ENCODE data around the gene PRPF8.

PRPF8 gene

DNA sequence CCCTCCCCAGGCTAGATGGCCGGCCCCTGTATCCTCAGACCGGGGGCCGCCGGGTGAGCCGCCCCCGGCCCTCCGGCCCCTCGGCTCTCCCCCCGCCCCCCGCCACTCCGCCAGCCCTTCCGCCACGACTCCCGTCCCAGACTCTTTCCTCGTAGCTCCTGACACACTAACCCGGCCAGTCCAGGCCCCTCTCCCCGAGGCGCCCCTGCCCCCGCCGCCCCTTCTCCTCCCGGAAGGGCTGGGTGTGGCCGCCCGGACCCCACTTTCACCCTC is 31.1 kb upstream of the PRPF8 start:
- TF ChIP-seq, protein P1, sequence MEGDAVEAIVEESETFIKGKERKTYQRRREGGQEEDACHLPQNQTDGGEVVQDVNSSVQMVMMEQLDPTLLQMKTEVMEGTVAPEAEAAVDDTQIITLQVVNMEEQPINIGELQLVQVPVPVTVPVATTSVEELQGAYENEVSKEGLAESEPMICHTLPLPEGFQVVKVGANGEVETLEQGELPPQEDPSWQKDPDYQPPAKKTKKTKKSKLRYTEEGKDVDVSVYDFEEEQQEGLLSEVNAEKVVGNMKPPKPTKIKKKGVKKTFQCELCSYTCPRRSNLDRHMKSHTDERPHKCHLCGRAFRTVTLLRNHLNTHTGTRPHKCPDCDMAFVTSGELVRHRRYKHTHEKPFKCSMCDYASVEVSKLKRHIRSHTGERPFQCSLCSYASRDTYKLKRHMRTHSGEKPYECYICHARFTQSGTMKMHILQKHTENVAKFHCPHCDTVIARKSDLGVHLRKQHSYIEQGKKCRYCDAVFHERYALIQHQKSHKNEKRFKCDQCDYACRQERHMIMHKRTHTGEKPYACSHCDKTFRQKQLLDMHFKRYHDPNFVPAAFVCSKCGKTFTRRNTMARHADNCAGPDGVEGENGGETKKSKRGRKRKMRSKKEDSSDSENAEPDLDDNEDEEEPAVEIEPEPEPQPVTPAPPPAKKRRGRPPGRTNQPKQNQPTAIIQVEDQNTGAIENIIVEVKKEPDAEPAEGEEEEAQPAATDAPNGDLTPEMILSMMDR (conservative IDR thresholded peaks at IDR 0.05; ENCODE audit: low read depth, low read length): no peak
- DNase-seq (ENCODE audit: low read depth): no peak
- H3K4me3 ChIP-seq (ENCODE audit: low read depth, low read length): peak overlapping the region; percentile 94

DNA sequence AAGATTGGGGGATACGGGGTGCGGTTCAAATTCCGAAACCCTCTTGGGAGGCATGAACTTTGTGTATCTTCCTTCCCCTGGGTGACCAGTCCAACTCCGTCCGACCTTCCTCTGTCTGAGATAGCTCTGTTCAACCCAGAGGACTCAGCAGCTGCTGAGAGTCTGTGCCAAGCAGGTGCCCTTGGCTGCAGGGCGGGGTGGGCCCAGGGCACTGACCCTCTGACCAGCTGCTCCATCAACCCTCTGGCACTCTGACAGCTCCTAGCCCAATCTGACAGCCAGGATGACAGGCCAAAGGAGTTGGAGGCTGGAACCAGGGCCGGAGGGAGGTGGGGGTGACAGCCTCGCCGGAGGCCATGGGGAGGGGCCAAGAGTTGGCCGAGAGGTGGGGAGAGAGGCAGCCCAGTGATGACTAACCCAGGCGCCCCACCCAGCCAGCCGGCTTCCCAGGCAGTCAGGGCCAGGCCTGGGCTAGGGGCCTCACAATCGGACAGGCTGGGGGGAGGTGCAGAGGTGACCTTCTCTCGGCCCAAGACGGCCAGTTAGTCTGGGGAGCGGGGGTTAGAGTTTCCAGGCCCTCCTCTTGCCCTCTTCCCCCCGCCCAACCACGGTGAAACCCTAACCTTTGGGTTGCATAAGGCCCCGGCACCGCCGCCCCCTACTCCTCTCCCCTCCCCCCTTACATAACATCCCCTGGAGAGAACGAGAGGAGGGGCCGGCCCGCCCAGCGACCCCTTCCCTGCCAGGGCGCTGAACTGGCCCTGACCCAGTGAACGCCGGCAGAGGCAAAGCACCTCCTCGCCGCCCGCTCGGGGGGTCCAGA is 30.5 kb upstream of the PRPF8 start:
- DNase-seq (ENCODE audit: low read depth): peak; percentile 93
- TF ChIP-seq, protein P1 (conservative IDR thresholded peaks at IDR 0.05; ENCODE audit: low read depth, low read length): no peak
- peak overlapping the region; percentile 94 for H3K4me3 ChIP-seq (ENCODE audit: low read depth, low read length)

DNA sequence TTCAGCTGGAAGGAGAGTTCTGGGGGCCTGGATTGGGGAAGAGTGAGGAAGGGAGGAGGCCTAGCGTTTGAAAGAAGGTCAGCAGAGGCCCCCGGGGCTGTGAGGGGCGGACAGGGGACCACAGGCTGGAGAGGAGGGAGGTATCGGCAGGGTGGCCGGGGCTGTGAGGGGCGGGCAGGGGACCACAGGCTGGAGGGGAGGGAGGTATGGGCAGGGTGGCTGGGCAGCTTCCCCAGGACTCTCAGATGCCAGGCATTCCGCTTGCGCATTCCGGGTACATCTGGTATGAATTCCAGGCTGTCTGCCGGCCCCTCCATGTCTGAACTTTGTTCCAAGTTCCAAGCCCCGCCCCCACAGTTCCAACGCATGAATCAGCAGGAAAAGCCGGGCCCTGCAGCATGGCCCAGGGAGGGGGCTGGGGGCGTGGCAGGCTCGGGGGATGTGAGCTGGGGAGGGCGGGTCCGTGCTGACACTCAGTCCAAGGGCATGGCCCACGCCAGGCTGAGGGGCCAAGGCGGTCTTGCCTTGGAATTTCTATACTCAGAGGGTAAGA is 29.8 kb upstream of the PRPF8 start:
- peak; percentile 99 for DNase-seq (ENCODE audit: low read depth)

DNA sequence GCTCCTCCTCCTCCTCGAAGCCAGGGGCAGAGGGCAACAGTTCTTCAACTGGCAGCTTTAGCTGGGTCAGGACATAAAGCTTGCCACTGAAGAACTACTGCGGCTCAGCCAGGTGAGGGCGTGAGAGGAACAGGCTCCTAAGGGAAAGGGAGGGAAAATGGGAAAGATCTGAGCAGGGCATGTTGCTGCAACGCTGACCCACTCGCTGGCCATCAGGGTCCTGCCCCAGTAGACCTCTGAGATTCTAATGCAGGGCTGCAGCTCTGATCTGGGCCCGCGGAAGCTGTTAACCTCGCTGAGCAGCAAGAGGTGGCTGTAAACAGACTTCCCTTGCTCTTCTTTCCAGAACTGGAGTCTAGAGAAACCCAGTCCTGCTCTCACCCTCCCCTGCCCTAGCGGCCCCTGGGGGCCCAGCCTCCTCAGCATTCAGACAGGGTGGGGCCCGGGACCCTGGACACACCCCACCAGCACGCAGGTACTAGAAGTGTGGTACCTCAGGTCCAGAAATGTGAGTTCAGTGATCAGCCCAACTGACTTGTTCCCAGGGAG is 29.3 kb upstream of the PRPF8 start:
- TF ChIP-seq, protein P1 (conservative IDR thresholded peaks at IDR 0.05; ENCODE audit: low read depth, low read length): peak; percentile 55
- peak; percentile 56 for DNase-seq (ENCODE audit: low read depth)
- peak overlapping the region; percentile 94 for H3K4me3 ChIP-seq (ENCODE audit: low read depth, low read length)

More for the DNA sequence above, 29.8 kb upstream of the PRPF8 start:
- TF ChIP-seq, protein P1 (conservative IDR thresholded peaks at IDR 0.05; ENCODE audit: low read depth, low read length): no peak
- H3K4me3 ChIP-seq (ENCODE audit: low read depth, low read length): peak overlapping the region; percentile 94

DNA sequence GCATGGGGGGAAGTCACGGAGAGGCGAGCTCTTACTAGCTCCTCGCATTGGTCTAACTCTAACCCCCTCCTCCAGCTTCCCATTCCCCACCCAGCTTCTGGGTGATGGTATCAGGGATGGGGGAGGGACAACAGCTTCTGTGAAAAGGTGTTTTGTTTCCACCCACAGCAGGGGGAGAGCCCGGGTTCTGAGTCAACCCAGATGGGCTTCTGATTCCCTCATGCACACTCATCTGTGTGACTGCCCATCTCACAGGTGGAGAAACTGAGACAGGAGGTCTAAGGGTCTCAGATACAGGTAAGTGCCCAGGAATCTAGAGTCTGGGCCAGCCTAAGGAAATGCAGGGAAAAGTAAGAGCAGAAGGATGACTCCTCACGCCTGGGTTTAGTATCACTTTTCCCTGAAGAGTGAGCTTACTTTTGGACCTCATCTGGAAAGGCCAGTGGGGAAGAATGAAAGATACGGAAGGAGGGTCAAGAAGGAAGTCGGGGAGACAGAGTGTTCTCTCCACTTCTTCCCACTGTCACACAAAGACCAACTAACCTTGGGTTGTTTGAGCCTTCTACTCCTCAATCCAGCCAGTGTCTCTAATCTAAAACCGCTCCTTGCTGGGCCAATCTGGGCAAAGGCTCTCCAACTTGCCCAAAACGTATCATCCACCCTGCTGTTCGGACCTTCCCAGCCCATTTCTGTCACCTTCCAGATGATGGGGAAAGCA is 28.7 kb upstream of the PRPF8 start:
- TF ChIP-seq, protein P1 (conservative IDR thresholded peaks at IDR 0.05; ENCODE audit: low read depth, low read length): no peak
- H3K4me3 ChIP-seq (ENCODE audit: low read depth, low read length): peak overlapping the region; percentile 94
- DNase-seq (ENCODE audit: low read depth): no peak

DNA sequence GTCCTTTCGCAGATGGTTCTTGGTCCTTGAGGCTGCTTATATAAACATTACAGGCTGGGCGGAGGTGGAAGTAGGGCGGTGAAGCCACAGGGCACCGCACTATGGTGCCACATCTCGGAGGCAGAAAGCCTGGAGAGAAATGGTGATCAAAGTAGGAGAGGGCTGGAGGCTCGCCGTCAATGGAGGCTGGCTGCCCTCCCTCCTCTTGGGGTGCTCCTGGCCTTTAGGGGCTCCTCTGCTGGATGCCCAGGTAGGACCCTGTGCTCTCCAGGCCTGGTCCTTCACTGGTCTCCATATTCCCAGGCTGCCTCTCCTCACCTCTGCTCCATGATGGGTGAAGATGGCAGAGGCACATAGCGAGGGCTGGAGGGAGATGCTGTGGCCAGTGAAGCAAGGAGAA is 27.6 kb upstream of the PRPF8 start:
- DNase-seq (ENCODE audit: low read depth): no peak
- TF ChIP-seq, protein P1 (conservative IDR thresholded peaks at IDR 0.05; ENCODE audit: low read depth, low read length): no peak
- H3K4me3 ChIP-seq (ENCODE audit: low read depth, low read length): peak overlapping the region; percentile 94

All from choroid plexus epithelial cell (primary cell).